Activated CD8-positive, alpha-beta memory T cell treated with anti-CD3 and anti-CD28 coated beads, Interleukin-2, amount 50 U/mL, for 48 hours (primary cell): ENCODE results near the gene GRK7.

Experiments
- DNase-seq: peaks from one replicate; pipeline ENCODE4 v3.0.0-alpha.2; 2020

The GRK7 gene, protein sequence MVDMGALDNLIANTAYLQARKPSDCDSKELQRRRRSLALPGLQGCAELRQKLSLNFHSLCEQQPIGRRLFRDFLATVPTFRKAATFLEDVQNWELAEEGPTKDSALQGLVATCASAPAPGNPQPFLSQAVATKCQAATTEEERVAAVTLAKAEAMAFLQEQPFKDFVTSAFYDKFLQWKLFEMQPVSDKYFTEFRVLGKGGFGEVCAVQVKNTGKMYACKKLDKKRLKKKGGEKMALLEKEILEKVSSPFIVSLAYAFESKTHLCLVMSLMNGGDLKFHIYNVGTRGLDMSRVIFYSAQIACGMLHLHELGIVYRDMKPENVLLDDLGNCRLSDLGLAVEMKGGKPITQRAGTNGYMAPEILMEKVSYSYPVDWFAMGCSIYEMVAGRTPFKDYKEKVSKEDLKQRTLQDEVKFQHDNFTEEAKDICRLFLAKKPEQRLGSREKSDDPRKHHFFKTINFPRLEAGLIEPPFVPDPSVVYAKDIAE (N-terminal part only)

DNA sequence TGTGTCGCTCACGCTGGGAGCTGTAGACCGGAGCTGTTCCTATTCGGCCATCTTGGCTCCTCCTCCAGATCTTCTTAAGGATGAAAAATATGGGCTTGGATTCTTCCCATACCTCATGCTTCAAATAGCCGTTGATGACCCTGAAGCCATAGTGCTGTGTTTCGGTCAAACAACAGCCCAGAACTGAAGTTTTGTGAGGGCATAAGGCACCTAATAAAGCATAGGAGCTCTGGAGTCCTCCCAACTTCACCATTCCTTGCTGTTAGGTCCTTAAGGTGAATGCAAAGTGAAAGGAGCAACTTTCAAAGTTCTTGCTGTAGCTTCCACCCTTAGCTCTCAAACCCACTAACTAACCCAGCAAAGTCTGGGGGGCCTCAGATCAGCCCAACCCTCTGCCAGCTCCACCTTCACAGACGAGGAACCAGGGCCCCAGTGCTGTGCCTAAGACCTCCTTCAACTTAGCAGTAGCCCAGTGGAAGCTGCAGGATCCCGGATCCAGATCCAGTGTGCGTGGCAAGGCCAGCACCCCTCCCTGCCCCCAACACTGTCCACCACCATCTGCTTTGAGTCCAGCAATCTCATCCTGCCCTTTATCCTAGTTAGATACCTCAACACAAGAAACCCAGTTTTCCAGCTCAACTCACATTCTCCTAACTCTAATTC lies at the start of gene GRK7:
Gene GRK7, plus strand, starts transcription at position 321 of the 663 bp plus-strand sequence. CDS start 14,877 bp downstream, outside the sequence.
- DNase-seq, result no peak

DNA sequence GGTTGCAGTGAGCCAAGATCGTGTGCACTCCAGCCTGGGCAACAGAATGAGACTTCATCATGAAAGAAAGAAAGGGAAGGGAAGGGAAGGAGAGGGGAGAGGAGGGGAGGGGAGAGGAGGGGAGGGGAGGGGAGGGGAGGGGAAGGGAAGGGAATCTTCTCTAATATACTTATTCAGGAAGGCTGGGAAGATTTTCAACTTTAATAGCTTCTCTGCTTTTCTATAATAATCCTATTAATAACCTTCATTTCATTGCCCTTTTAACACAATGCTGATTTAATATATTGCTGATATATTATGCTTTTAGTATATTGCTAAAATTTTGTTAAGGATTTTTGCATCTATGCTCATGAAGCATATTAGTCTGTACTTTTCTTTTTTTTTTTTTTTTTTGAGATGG lies 48.5 kb upstream of the GRK7 start:
- no peak for DNase-seq

DNA sequence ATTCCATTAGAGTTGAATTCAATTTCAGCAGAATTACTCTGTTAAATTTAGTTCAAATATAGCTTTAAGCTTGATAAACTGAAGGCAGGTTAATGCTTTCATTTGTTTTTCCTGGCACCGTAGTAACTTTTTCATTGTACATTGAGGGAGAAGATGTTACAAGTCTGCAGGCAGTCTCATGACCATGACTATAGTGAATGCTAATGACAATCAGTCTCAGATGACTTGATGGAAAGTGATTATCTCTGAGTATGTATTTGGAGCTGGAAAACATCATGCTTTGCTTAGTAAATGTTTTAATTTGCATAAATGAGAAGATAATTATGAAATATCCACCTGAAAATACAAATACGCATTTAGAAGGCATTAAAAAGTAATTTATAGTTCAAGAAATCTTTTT lies 41.1 kb upstream of the GRK7 start:
- DNase-seq, result no peak

DNA sequence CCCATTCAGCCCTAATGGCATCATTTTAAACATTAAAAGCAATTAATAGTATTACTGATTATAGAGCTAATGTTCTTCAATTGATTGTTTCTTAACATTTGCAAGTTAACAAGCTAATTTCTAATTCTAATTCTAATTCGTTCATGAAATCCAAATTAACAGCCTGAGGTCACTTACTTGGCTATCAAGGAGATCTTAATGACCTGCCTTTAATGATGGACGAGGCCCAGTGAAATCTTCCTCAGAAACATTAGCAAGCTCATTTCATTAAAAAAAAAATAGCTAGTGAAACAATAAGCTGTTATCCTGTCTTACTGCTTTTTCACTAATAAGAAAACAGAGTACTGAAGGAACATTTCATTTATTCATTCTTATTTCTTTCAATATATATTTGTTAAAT lies 40.6 kb upstream of the GRK7 start:
- DNase-seq, result no peak

DNA sequence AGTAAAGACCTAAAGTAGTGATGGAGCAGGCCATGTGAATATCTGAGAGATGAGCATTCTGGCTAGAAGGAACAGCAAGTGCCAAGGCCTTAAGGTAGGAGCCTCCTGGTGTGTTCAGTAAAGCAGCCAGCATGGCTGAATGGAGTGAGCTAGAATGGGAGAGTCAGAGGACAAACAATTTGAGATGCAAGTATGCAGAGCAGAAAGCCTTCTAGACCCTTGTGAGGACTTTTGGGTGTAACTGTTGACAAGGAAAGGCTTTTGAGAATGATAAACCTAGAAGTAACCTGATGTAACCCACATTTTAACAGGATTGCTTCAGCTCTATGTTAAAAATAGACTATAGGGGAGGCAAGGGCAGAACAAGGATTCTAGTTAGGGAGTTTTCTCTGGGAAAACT lies 40.0 kb upstream of the GRK7 start:
- no peak for DNase-seq

DNA sequence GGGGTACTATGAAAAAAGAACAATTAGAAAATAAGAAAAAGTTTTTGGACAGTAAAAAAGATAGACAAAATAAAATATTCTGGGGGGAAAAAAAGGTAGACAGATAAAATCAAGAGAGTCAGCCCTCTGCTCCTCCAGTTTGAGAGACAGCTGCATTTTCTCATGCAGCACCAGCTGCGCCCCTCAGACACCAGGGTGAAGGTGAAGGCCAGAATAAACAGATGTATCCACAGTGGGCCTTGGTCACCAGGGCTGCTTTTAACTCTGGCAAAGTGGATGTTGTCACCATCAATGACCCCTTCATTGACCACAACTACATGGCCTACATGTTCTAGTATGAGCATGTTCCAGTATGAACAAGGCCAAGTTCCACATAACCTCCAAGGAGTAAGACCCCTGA lies 39.0 kb upstream of the GRK7 start:
- DNase-seq, result no peak

DNA sequence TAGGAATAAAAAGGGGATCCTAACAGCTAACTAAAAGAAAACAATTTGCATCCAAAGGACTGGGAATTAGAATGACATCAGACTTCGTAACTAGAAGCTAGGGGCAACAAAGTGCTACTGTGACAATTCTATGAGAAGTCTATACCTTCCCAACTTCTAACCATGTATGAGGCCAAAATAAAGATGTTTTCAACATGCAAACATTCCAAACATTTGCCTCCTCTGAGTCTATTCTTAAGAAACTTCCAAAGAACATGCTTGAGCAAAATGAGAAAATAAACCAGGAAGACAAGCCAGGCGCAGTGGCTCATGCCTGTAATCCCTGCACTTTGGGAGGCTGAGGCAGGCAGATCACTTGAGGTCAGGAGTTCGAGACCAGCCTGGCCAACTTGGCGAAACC lies 38.2 kb upstream of the GRK7 start:
- DNase-seq, result no peak

DNA sequence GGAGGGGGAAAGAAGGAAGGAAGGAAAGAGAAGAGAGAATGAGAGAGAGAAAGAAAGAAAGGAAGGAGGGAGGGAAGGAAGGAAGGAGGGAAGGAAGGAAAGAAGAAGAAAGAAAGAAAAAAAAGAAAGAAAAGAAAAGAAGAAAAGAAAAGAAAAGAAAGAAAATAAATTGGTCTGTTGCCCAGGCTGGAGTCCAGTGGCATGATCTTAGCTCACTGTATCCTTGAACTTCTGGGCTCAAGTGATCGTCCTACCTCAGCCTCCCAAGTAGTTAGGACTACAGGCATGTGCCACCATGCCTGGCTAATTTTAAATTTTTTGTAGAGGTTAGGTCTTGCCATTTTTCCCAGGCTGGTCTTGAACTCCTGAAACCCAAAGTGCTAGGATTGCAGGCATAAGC lies 36.7 kb upstream of the GRK7 start:
- no peak for DNase-seq

DNA sequence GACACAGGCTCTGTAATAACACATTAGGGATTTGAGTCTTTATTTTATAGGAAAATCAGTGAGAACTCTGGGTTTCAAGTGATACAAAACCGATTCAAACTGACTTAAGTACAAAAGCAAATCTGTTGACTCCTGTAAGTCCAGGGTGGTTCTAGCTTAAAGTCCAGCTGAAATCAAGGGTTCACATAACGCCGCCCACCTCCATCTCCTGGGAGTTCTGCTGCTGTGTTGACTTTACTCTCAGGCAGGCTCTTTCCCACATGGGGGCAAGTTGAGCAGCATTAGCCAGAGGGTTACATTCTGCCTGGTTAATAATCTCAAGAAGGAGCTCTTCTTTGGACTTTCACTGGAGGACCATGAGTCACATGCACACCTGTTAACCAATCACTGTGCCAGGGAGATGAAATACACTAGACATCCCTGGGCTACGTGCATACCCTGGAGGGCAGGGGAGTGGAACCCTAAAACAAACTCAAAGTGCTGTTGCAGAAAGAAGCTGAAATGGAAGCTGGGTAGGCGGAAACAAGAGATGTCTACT lies 34.8 kb upstream of the GRK7 start:
- no peak for DNase-seq

DNA sequence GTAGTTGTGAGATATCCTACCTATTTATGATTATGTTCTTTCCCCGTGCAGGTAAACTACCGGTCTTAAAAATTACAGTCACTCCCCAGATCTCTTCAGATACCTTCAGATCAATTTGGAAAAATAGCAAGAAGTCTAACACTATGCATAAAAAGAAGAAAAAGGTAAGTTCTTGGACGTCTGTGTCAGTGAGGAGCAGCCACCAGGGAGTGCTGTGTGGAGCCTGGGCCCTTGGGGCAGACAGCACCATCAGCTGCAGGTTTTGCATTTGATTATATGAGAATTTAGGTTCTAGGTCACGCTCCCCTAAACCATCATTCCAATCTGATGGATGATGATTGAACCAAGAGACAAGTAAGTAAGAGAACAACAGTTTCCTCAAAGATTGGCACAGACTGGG lies 34.0 kb upstream of the GRK7 start:
- no peak for DNase-seq

DNA sequence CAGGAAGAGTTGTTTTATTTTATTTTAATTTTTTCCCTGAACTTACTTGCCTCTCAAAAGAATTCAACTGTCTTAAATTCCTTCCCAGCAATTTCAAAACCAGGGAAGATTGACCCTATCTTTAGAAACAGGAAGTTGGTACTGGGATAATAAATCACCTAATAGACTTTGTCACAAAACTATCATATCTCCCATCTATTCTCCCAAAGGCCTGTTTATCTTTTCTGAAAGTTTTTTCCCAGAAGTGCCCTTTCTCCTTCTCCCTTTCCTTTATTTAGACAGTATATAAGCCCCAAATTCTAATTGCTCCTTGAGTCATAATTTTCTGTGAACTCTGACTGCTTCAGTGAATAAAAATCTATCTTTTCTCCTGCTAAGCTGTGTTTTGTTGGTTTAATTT lies 28.0 kb upstream of the GRK7 start:
- no peak for DNase-seq

DNA sequence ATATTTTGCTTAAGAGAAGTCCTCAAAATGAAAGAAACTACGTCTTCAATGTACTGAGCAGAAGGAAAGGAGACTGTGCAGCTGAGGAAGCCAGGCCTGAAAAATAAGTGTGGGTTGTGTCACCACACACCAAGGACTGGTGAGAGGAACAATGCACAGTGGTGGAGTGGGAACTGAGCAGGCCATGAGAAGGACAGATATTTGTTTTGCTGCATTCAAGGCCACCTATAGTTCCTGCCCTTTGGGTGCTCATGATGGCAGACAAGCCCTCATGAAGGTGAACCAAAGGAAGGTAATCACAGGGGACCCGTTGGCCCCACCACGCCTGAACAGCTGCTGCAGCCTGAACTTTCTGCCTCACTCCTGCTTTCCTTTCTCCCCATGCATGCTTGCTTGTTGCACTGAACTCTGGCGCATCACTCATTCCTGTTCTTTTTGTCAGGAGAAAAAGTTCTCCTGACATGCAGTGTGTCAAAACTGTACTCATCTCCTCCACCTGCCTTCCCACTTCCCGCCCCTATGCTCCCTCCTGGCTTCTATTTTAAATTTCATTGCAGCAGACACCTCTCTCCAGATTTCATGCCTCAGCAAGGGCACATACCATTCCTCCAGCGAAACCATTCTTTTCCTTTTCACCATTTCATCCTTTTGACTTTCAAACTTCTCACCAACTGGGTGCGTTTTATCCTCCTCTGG lies 27.3 kb upstream of the GRK7 start:
- DNase-seq, result no peak

DNA sequence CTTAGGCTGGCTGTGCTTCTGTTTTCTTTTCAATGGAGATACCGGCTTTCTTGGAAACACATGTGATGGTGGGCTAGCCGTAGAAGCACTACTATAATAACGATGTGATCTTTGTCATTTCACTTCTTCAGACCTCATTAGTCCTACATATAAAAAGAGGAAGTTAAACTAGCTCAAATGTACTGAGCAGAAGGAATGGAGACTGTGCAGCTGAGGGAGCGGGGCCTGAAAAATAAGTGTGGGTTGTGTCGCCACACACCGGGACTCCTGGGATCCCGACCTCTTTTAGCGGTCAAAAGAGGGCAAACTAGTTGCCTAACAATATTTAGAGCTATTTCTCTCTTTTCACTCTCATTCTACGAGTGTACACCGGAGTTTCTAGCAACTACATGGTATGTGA lies 26.1 kb upstream of the GRK7 start:
- DNase-seq, result no peak

DNA sequence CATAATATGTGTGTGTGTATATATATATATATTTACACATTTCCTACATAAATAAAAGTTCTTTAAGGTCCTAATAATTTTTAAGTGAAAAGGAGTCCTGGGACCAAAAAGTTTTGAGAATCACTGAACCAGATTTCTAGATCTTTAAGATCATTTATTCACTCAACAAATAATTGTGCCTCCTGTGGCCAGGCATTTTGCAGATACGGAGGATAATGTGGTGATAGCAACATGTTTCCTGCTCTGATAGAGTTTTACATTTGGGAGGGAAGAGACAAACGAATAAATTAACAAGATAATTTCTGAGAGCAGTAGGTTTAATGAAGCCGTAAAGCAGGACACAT lies 25.6 kb upstream of the GRK7 start:
- DNase-seq, result no peak

DNA sequence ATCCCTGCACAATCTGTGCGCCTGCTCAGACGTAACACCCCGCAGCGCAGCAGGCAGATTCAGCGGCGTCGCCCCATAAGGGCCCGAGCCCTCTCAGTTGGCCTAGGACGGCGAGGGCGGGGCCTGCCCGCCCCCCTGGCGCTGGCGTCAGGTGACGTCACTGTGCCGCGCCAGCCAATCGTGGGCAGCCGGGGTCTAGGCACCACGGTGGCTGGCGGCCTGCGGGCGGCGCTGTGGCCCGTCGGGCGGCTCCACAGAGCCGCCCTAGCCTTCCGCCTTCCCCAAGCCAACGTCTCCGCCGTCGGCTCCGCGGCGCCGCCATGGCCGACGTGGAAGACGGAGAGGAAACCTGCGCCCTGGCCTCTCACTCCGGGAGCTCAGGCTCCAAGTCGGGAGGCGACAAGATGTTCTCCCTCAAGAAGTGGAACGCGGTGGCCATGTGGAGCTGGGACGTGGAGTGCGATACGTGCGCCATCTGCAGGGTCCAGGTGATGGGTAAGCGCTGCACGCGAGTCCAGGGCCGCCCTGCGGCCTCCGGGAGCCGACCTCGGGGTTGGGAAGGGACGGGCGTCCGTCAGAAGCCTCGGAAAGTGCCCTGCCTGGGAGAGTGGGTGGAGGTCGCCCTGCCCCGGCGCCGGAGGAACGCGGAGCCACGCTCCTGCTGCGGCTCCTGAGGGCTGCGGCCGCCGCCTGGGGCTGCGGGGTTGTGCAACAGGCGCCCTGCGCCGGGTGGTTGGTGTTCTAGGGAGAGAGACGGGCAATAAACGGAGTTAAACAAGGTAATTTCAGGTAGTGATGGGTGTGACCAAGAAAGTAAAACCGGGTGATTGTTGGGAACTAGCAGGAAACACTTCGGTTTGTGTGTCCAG lies 25.0 kb upstream of the GRK7 start, which contains the start of gene RNF7:
Gene RNF7, plus strand, starts transcription at position 277 of the 869 bp plus-strand sequence. Its CDS starts 44 bp downstream, at position 321.
- peak; percentile 98 for DNase-seq

DNA sequence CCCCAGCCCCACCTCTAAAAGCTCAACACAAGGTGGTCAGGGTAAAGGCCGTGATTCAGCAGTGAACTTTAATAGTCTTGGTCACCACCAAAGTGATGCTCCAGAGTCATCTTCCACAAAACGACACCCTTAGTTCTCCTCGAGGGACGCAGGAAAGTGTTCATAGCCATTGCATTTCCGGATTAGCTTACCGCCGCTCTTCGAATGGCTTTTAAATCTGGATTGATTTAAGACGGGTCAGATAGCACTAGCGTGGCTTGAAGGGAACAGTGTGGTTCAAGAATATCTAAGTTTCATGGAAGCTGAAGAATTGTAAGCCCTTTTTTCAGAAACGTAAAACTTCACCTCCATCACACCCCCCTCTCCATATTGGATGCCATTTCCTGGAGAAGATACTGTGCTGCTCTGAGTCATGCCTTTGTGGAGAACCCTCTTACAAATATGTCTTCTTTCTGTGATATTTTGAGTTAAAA lies 24.3 kb upstream of the GRK7 start:
- no peak for DNase-seq

DNA sequence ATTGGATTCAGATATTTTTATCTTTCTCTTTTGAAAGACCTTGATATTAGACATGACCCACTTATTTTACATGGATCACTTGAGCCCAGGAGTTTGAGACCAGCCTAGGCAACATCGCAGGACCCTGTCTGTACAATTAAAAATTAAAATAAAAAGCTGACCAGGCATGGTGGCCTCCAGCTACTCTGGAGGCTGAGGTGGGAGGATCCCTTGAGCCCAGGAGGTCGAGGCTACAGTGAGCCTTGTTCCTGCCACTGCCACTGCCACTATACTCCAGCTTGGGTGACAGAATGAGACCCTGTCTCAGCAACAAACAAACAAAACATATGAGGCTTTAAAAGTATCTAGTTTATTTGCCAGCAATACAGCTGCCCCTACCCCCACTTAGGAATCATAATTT lies 23.5 kb upstream of the GRK7 start:
- no peak for DNase-seq

DNA sequence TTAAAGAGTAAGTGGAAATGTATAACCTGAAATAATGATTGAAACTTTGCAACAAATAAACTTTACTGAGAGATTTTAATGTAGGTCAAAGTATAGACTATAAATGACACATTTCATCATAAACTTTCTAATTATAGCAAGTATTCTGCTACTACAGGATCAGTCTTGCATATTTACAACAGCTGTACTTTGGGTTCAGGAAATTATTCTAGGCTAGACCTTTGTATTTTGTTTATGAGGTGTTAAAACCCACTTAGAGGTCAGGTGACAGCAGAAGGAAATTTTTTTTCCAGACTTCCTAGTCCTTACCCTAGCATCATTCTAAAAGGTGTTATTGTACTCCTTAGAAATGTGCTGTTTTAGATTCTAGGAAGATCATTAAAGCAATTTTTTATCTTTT lies 22.9 kb upstream of the GRK7 start:
- DNase-seq, result no peak

DNA sequence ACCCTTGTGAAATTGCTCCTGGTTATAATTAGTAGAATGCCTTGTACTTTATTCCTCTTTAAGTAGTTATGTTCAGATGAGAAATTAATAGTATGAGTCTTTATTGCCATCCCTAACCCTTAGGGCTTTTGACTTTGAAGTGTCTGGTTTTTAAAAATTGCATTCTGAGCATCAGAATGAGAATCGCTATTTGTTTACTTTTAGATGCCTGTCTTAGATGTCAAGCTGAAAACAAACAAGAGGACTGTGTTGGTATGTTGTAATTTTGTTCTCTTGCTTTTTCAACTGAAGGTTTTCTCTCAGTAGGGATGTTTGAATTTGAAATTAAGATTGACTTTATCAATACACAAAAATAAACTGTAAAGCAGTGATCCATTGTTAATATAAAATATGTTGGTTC lies 19.9 kb upstream of the GRK7 start:
- no peak for DNase-seq

DNA sequence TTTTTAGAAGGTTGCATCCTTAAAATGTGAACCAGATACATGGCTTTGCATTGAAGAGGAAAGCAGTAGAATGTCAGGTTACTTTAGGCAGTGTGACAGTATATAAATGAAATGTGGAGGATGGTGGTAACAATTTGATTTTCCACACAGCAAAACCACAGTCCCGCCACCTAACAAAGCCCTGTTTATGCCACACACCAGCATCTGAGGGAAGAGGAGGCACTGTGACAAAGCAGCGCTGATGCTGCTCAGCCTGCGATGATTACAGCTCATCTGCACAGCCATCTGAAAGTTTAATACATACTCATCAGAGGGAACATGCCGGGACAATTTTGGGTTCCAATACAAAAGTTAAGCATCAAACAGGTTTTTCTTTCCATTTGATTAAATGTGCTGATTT lies 16.2 kb upstream of the GRK7 start:
- DNase-seq, result no peak

DNA sequence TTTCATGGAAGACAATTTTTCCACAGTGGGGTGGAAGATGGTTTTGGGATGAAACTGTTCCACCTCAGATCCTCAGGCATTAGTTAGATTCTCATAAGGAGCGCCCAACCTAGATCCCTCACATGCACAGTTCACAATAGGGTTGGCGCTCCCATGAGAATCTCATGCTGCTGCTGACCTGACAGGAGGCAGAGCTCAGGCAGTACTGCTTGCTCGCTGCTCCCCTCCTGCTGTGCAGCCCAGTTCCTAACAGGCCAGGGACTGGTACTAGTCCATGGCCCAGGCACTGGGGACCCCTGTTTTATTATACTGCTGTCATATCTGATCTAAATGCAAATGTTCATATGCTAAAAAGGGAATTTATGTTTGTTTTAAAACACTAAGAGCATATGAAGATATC lies 9.8 kb upstream of the GRK7 start:
- DNase-seq, result no peak

DNA sequence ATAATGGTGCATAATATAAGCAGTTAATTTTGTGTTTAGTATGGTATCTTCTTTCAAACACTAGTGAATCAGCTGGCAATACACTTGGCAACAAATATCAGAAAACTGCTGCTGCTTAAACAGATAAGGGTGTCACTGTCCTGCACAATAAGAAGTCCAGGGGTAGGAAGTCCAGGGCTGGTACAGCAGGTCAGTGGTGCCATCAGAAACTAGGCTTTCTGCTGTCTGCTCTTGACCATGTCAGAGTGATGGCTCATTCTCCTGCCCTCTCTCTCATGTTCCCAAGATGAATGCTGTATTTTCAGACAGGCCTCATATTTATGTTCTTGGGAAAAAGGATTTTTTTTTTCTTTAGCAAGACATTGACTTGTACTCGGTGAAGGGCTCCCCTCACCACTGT lies 9.2 kb upstream of the GRK7 start:
- DNase-seq, result no peak
